ENCODE results near the gene MYO5C. TPM values are rescaled to one million over a fixed set of nuclear protein-coding genes. Genes with fewer than 3 reads are reported as not detected.

Gene MYO5C
- total and polyA plus RNA-seq, 10 of the 15 experiments (the other 5 are each of a cell fraction or from before 2014, with no cell fraction given) = 0.29 to 1.3 (median 0.75) TPM

DNA sequence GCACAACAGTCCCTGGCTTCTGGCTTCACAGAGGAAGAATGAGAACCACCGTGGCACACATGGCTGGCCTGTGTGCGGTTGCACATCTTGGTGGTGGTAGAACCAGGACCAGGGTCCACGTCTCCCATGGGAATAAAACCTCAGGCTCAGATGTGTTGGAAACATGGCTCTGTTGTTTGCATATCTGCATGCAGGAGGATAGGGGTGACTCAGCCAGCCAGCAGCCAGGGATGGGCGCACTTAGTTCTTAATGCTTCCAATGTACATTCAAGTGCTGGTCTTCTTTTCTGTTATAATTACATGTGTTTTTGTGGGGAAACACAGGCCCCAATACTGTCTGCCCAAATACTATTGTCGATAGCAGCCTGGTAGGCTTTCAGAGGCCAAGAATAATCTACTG, 147.2 kb downstream of the MYO5C start:
- H3K27ac ChIP-seq (ENCODE audit: control insufficient read depth, insufficient read depth) = no peak overlapping the region
- no peak overlapping the region for H3K4me3 ChIP-seq
- RAD21 ChIA-PET (ENCODE audit: unreplicated experiment) = no interaction called here
- no peaks in the 10 kb centered on the region for H3K79me2 ChIP-seq (ENCODE audit: control insufficient read depth, insufficient read depth, low read length)
- CTCF ChIA-PET = no interaction called here
- POLR2A ChIA-PET = no interaction called here
- intact Hi-C loops (cut with micrococcal nuclease; ENCODE audit: unreplicated experiment) (no loop called here), in situ Hi-C loops (cut with MboI) (no loop called here)
- H3K4me1 ChIP-seq (ENCODE audit: control insufficient read depth, insufficient read depth, low read length) = no peaks in the 10 kb centered on the region
- H3K27me3 ChIP-seq (replicated peaks in 1 of 2; ENCODE audit: control insufficient read depth in 2 of 2, insufficient read depth in 2 of 2, low read length in 1 of 2) = no peaks in the 10 kb centered on the region
- no peak for FAIRE-seq
- SMC1A ChIA-PET (ENCODE audit: uncharacterized antibody, unreplicated experiment) = no interaction called here
- TF ChIP-seq, protein P1, sequence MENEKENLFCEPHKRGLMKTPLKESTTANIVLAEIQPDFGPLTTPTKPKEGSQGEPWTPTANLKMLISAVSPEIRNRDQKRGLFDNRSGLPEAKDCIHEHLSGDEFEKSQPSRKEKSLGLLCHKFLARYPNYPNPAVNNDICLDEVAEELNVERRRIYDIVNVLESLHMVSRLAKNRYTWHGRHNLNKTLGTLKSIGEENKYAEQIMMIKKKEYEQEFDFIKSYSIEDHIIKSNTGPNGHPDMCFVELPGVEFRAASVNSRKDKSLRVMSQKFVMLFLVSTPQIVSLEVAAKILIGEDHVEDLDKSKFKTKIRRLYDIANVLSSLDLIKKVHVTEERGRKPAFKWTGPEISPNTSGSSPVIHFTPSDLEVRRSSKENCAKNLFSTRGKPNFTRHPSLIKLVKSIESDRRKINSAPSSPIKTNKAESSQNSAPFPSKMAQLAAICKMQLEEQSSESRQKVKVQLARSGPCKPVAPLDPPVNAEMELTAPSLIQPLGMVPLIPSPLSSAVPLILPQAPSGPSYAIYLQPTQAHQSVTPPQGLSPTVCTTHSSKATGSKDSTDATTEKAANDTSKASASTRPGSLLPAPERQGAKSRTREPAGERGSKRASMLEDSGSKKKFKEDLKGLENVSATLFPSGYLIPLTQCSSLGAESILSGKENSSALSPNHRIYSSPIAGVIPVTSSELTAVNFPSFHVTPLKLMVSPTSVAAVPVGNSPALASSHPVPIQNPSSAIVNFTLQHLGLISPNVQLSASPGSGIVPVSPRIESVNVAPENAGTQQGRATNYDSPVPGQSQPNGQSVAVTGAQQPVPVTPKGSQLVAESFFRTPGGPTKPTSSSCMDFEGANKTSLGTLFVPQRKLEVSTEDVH (IDR thresholded peaks at IDR 0.05; ENCODE audit: low read depth, partially characterized antibody) = no peak
- TF ChIP-seq, protein P2, sequence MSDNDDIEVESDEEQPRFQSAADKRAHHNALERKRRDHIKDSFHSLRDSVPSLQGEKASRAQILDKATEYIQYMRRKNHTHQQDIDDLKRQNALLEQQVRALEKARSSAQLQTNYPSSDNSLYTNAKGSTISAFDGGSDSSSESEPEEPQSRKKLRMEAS (IDR thresholded peaks at IDR 0.05; ENCODE audit: low read depth, low read length) = no peak
- TF ChIP-seq EP300 (IDR thresholded peaks at IDR 0.05; ENCODE audit: borderline replicate concordance in 1 of 2, control insufficient read depth in 1 of 2, low read depth in 2 of 2, low read length in 2 of 2) = no peak
- TF ChIP-seq, protein P3, sequence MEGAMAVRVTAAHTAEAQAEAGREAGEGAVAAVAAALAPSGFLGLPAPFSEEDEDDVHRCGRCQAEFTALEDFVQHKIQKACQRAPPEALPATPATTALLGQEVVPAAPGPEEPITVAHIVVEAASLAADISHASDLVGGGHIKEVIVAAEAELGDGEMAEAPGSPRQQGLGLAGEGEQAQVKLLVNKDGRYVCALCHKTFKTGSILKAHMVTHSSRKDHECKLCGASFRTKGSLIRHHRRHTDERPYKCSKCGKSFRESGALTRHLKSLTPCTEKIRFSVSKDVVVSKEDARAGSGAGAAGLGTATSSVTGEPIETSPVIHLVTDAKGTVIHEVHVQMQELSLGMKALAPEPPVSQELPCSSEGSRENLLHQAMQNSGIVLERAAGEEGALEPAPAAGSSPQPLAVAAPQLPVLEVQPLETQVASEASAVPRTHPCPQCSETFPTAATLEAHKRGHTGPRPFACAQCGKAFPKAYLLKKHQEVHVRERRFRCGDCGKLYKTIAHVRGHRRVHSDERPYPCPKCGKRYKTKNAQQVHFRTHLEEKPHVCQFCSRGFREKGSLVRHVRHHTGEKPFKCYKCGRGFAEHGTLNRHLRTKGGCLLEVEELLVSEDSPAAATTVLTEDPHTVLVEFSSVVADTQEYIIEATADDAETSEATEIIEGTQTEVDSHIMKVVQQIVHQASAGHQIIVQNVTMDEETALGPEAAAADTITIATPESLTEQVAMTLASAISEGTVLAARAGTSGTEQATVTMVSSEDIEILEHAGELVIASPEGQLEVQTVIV (IDR thresholded peaks at IDR 0.05; ENCODE audit: borderline replicate concordance, partially characterized antibody) = no peak
- no peak for TF ChIP-seq STAT1 (conservative IDR thresholded peaks at IDR 0.05)
- TF ChIP-seq TCF7 (IDR thresholded peaks at IDR 0.05; ENCODE audit: borderline replicate concordance) = no peak
- no peak for TF ChIP-seq KAT2A (conservative IDR thresholded peaks at IDR 0.05; ENCODE audit: control insufficient read depth, low read depth, low read length)
- TF ChIP-seq, protein P4, sequence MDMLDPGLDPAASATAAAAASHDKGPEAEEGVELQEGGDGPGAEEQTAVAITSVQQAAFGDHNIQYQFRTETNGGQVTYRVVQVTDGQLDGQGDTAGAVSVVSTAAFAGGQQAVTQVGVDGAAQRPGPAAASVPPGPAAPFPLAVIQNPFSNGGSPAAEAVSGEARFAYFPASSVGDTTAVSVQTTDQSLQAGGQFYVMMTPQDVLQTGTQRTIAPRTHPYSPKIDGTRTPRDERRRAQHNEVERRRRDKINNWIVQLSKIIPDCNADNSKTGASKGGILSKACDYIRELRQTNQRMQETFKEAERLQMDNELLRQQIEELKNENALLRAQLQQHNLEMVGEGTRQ (IDR thresholded peaks at IDR 0.05; ENCODE audit: borderline replicate concordance, low read depth, low read length) = no peak
- H3K36me3 ChIP-seq (ENCODE audit: control insufficient read depth in 2 of 2, insufficient read depth in 2 of 2, low read length in 1 of 2) = peaks cover 0 to 7% of the 10 kb centered on the region in 2 experiments; a peak in 2 of 4 replicates
- 95% methylated on average over 5 of the region's 5 CpGs for WGBS (ENCODE audit: insufficient coverage, insufficient replicate concordance, low lambda C conversion rate, missing lambda C conversion rate)
- H3K9ac ChIP-seq (ENCODE audit: control insufficient read depth, insufficient read depth, low read length) = no peak overlapping the region
- no peak for DNase-seq (ENCODE audit: low read depth, low spot score)
- BruUV-seq (replicated peaks) = no TSS peak
- no peak for ATAC-seq
- H3K9me3 ChIP-seq (replicated peaks; ENCODE audit: control insufficient read depth, insufficient read depth, low read length) = no peaks in the 10 kb centered on the region
- no peak overlapping the region for H3K4me2 ChIP-seq (ENCODE audit: control insufficient read depth, insufficient read depth)
- H4K20me1 ChIP-seq (ENCODE audit: control insufficient read depth, insufficient read depth) = no peaks in the 10 kb centered on the region
- no peak overlapping the region for H2AFZ ChIP-seq (ENCODE audit: control insufficient read depth, low read depth, low read length)

Data from GM12878 (cell line).